Prostate gland (tissue), 2 donors: ENCODE measurements around the gene DRC1. TPM values are rescaled to one million over a fixed set of nuclear protein-coding genes. Genes with fewer than 3 reads are reported as not detected.

ENCODE experiments used
- DNase-seq: peaks from one replicate; pipeline ENCODE4 v3.0.0-alpha.2; 2019; ENCODE audit warnings: low spot score
- H3K27ac ChIP-seq, 2 donors: fragments of 200-600 bp; sonication (generic); 2 replicates each; pipeline ENCODE4 v1.5.1; 2017 to 2019
- H3K27me3 ChIP-seq: fragments of 200-600 bp; sonication (generic); replicated peaks from 2 replicates; pipeline ENCODE4 v1.5.1; 2019; ENCODE audit not compliant: insufficient read depth
- H3K36me3 ChIP-seq, 2 donors: fragments of 200-600 bp; sonication (generic); 1 replicate in 1 of 2; 2 replicates in 1 of 2; pipeline versions ENCODE4 v1.5.1 to v1.8.1; 2017 to 2019
- H3K4me1 ChIP-seq: fragments of 200-600 bp; sonication (generic); replicated peaks from 2 replicates; pipeline ENCODE4 v1.5.1; 2019
- H3K4me3 ChIP-seq, 2 donors: fragments of 200-600 bp; sonication (generic); 2 replicates each; pipeline ENCODE4 v1.5.1; 2017 to 2019
- H3K9me3 ChIP-seq: fragments of 200-600 bp; sonication (generic); 2 replicates; pipeline ENCODE4 v1.5.1; 2017
- POLR2A ChIP-seq: fragments of 450-650 bp; IDR thresholded peaks from one replicate; pipeline ENCODE4 v1.6.1; 2016; ENCODE audit warnings: antibody characterized with exemption, mild to moderate bottlenecking
- POLR2AphosphoS5 ChIP-seq: sonication (generic); formaldehyde crosslinking; IDR thresholded peaks from one replicate; pipeline ENCODE4 v1.6.1; 2017; ENCODE audit warnings: antibody characterized with exemption
- WGBS: methylation state at CpG from one replicate; pipeline ENCODE4 v1.1.5; 2018; 5-methylcytosine and 5-hydroxymethylcytosine counted together
- intact Hi-C: fragments of 100-400 bp; cut with DNase I; formaldehyde crosslinking; loops from one replicate; pipeline ENCODE4 v1.14.2; 2022
- total RNA-seq, 2 donors: library from RNA; depleted of rRNA; stranded (reverse); fragments of >200 nt; gene quantifications; one replicate each; pipeline ENCODE4 v1.1.0, GENCODE V29; 2016
- TF ChIP-seq, protein P1 (sequence below), 4 experiments: fragments of 200-600 bp in 2 of 4; fragments of 450-650 bp in 2 of 4; sonication (generic) in 2 of 4; IDR thresholded peaks; 1 replicate in 3 of 4; 2 replicates in 1 of 4; pipeline ENCODE4 v1.5.1; 2016 to 2019; ENCODE audit warnings: antibody characterized with exemption in 4 of 4, mild to moderate bottlenecking in 2 of 4, moderate library complexity in 2 of 4

DRC1 gene
- total RNA-seq, 2 donors from 2014 or later = 3.8 TPM; not detected in 1

GRCh38 chr2:26493566-26493965, 91.8 kb downstream of the DRC1 start:
- 88% methylated on average over 10 of the region's 10 CpGs for WGBS
- intact Hi-C loops = no loop called here
- Histone ChIP-seq H3K4me1 (no peaks in the 10 kb centered on the region), H3K27ac (no peak overlapping the region), H3K4me3 (no peak overlapping the region), H3K27me3 (peaks cover 2% of the 10 kb centered on the region), H3K9me3 (no peaks in the 10 kb centered on the region), H3K36me3 (no peaks in the 10 kb centered on the region)
- TF ChIP-seq POLR2A (no peak), POLR2AphosphoS5 (no peak)
- TF ChIP-seq, protein P1, sequence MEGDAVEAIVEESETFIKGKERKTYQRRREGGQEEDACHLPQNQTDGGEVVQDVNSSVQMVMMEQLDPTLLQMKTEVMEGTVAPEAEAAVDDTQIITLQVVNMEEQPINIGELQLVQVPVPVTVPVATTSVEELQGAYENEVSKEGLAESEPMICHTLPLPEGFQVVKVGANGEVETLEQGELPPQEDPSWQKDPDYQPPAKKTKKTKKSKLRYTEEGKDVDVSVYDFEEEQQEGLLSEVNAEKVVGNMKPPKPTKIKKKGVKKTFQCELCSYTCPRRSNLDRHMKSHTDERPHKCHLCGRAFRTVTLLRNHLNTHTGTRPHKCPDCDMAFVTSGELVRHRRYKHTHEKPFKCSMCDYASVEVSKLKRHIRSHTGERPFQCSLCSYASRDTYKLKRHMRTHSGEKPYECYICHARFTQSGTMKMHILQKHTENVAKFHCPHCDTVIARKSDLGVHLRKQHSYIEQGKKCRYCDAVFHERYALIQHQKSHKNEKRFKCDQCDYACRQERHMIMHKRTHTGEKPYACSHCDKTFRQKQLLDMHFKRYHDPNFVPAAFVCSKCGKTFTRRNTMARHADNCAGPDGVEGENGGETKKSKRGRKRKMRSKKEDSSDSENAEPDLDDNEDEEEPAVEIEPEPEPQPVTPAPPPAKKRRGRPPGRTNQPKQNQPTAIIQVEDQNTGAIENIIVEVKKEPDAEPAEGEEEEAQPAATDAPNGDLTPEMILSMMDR (IDR thresholded peaks at IDR 0.05) = no peak
- no peak for DNase-seq

DNA sequence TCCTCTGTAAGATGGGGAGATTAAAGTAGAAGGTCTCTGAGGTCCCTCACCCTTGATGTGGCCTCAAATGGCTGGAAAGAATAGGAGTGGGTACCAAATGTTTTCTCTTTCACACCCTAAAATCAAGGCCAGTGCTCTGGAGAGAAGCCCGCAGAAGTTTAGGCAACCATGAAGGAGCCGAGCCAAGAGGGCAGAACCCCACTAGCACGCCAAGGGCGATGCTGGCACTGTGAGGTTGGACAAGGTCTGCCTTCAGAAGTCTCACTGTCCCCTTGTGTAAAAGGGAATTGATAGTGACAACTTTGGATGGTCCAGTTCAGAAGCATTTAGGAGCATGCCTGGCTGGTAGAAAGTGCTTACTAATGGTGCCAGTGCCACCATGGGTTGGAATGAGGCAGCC, 92.5 kb downstream of the DRC1 start:
- no peaks in the 10 kb centered on the region for H3K4me1 ChIP-seq
- no peaks in the 10 kb centered on the region for H3K9me3 ChIP-seq
- H3K4me3 ChIP-seq = no peak overlapping the region
- no peak for DNase-seq
- no peaks in the 10 kb centered on the region for H3K36me3 ChIP-seq
- no peak overlapping the region for H3K27ac ChIP-seq
- TF ChIP-seq POLR2AphosphoS5 (no peak), POLR2A (no peak)
- TF ChIP-seq, protein P1 (IDR thresholded peaks at IDR 0.05) = no peak
- no peaks in the 10 kb centered on the region for H3K27me3 ChIP-seq
- intact Hi-C loops = no loop called here
- WGBS = 100% methylated on average over 4 of the region's 4 CpGs

GRCh38 chr2:26494891-26495290, 93.2 kb downstream of the DRC1 start:
- Histone ChIP-seq H3K36me3 (no peaks in the 10 kb centered on the region), H3K4me3 (no peak overlapping the region), H3K27ac (no peak overlapping the region), H3K9me3 (no peaks in the 10 kb centered on the region), H3K4me1 (no peaks in the 10 kb centered on the region), H3K27me3 (no peaks in the 10 kb centered on the region)
- 94% methylated on average over 8 of the region's 8 CpGs for WGBS
- TF ChIP-seq, protein P1 (IDR thresholded peaks at IDR 0.05) = no peak
- TF ChIP-seq POLR2A (no peak), POLR2AphosphoS5 (no peak)
- DNase-seq = no peak
- intact Hi-C loops = no loop called here

DNA sequence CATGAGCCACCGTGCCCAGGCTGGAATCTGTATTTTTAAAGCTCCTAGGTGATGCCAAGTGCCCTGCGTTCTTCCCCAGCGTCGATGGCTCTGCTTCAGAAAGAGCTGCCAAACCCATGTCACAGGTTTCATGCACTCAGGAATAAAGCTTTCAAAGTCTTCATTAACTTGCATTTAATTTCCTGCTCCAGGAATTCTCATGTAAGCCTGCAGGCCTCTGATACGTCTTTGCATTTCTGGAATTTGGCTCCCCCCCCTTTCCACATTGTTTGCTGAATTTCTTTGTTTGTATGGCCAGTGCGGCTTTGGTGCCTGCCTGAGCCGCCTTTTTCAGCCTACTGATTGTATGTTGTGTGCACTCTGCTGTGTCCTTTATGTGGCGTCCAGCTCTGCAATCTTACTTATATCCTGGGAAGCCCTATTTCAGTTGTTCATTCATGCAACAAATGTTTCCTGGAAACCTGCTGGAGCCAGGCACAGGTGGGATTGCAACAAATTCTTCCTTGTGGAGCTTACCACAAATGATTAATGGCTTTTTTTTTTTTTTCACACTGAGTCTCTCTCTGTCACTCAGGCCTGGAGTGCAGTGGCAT, 94.1 kb downstream of the DRC1 start:
- WGBS = 56% methylated on average over 8 of the region's 8 CpGs
- DNase-seq = no peak
- no peak overlapping the region for H3K27ac ChIP-seq
- TF ChIP-seq POLR2AphosphoS5 = no peak
- no peak for TF ChIP-seq POLR2A
- TF ChIP-seq, protein P1 (IDR thresholded peaks at IDR 0.05) = no peak
- no peaks in the 10 kb centered on the region for H3K9me3 ChIP-seq
- no peaks in the 10 kb centered on the region for H3K4me1 ChIP-seq
- H3K27me3 ChIP-seq = no peaks in the 10 kb centered on the region
- no peak overlapping the region for H3K4me3 ChIP-seq
- intact Hi-C loops = no loop called here
- H3K36me3 ChIP-seq = no peaks in the 10 kb centered on the region

DNA sequence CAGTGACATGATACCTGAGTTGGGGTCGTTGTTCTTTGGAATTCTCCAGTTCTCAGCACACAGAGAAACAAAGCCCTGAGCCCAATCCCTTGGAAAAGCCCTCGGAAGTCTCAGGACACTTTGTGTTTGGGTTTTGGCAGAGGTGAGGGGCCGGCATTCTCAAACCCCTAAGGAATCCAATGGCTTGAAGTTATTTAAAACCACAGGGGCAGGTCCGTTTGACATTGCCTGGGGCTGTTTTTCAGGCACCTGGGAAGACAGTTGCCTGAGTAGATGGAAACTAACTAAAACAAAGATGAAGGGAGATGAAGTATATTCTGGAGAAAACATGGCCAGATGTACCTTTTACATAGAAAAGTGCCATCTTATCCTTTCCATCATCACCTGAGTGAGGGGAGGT, 98.7 kb downstream of the DRC1 start:
- Histone ChIP-seq H3K27me3 (no peaks in the 10 kb centered on the region), H3K4me3 (no peak overlapping the region), H3K9me3 (no peaks in the 10 kb centered on the region), H3K4me1 (no peaks in the 10 kb centered on the region), H3K27ac (no peak overlapping the region), H3K36me3 (no peaks in the 10 kb centered on the region)
- intact Hi-C loops = no loop called here
- no peak for TF ChIP-seq POLR2AphosphoS5
- TF ChIP-seq, protein P1 (IDR thresholded peaks at IDR 0.05) = no peak
- TF ChIP-seq POLR2A = no peak
- no peak for DNase-seq
- 51% methylated on average over 4 of the region's 4 CpGs for WGBS
